DND-41 (cell line): Measurements from ENCODE around the gene MAD2L2.

Source experiments
- ATAC-seq: fragments of 200-7000 bp; cut with Tn5 transposase; 3 replicates; pipeline ENCODE4 v1.9.1; 2021; ENCODE audit warnings: low read depth; ENCODE audit not compliant: insufficient read depth
- DNase-seq: peaks from one replicate; pipeline ENCODE4 v3.0.0-alpha.2; 2020
- H2AFZ ChIP-seq: 2 replicates; pipeline ENCODE4 v1.6.0; 2012; ENCODE audit warnings: low read depth, low read length
- H3K27ac ChIP-seq: 2 replicates; pipeline ENCODE4 v1.5.1; 2012; ENCODE audit warnings: low read length, inconsistent platforms
- H3K27me3 ChIP-seq: fragments of 200-600 bp; sonication (generic); 2 replicates; pipeline ENCODE4 v1.6.0; 2012; ENCODE audit warnings: low read length, mild to moderate bottlenecking, inconsistent platforms; ENCODE audit not compliant: insufficient read depth, poor library complexity
- H3K36me3 ChIP-seq: 2 replicates; pipeline ENCODE4 v1.5.1; 2012; ENCODE audit warnings: low read length, inconsistent platforms; ENCODE audit not compliant: insufficient read depth
- H3K4me1 ChIP-seq: 2 replicates; pipeline ENCODE4 v1.5.1; 2012; ENCODE audit warnings: mild to moderate bottlenecking, low read length; ENCODE audit not compliant: insufficient read depth
- H3K4me2 ChIP-seq: 2 replicates; pipeline ENCODE4 v1.6.0; 2012; ENCODE audit warnings: mild to moderate bottlenecking, moderate library complexity, low read length, inconsistent platforms; ENCODE audit not compliant: insufficient read depth
- H3K4me3 ChIP-seq, 2 experiments: fragments of 200-600 bp in 1 of 2; shearing (Covaris generic) in 1 of 2; 2 replicates each; pipeline ENCODE4 v1.5.1; 2012 to 2016; ENCODE audit warnings: inconsistent platforms in 2 of 2, low read length in 2 of 2, mild to moderate bottlenecking in 2 of 2, low read depth in 1 of 2, moderate library complexity in 1 of 2
- H3K79me2 ChIP-seq: 2 replicates; pipeline ENCODE4 v1.6.0; 2012; ENCODE audit warnings: low read length, inconsistent platforms; ENCODE audit not compliant: insufficient read depth
- H3K9ac ChIP-seq: 2 replicates; pipeline ENCODE4 v1.6.0; 2012; ENCODE audit warnings: low read depth, mild to moderate bottlenecking, inconsistent platforms, low read length, moderate library complexity
- H3K9me3 ChIP-seq: 2 replicates; pipeline ENCODE4 v1.5.1; 2012; ENCODE audit warnings: low read length, moderate library complexity, mild to moderate bottlenecking, inconsistent platforms; ENCODE audit not compliant: insufficient read depth, severe bottlenecking
- H4K20me1 ChIP-seq: 2 replicates; pipeline ENCODE4 v1.6.0; 2012; ENCODE audit warnings: low read length; ENCODE audit not compliant: insufficient read depth
- CTCF ChIP-seq: IDR thresholded peaks from 2 replicates; pipeline ENCODE4 v1.5.1; 2012; ENCODE audit warnings: borderline replicate concordance, low read length, moderate library complexity, mild to moderate bottlenecking; ENCODE audit not compliant: poor library complexity, severe bottlenecking; ENCODE audit errors: extremely low read depth
- EZH2 ChIP-seq: IDR thresholded peaks from 3 replicates; pipeline ENCODE4 v1.6.1; 2012; ENCODE audit warnings: borderline replicate concordance, low read depth, mild to moderate bottlenecking, moderate library complexity, low read length, inconsistent platforms; ENCODE audit not compliant: severe bottlenecking

Gene MAD2L2

GRCh38 chr1:11701981-11702803 lies 21.2 kb upstream of the MAD2L2 start:
- Histone ChIP-seq H3K79me2 (no peaks in the 10 kb centered on the region), H3K27me3 (no peaks in the 10 kb centered on the region), H3K4me3 (no peak overlapping the region), H3K27ac (no peak overlapping the region), H2AFZ (no peak overlapping the region), H3K4me1 (no peaks in the 10 kb centered on the region), H4K20me1 (peaks cover 3% of the 10 kb centered on the region), H3K9me3 (no peaks in the 10 kb centered on the region), H3K4me2 (no peak overlapping the region), H3K9ac (no peak overlapping the region), H3K36me3 (no peaks in the 10 kb centered on the region)
- no peak for ATAC-seq
- no peak for TF ChIP-seq EZH2
- TF ChIP-seq CTCF, result no peak
- no peak for DNase-seq

- Histone ChIP-seq H4K20me1 (peaks cover 3% of the 10 kb centered on the region), H3K27ac (no peak overlapping the region), H3K4me3 (no peak overlapping the region), H2AFZ (no peak overlapping the region), H3K27me3 (no peaks in the 10 kb centered on the region), H3K4me2 (no peak overlapping the region), H3K4me1 (no peaks in the 10 kb centered on the region), H3K36me3 (no peaks in the 10 kb centered on the region), H3K9ac (no peak overlapping the region), H3K79me2 (no peaks in the 10 kb centered on the region), H3K9me3 (no peaks in the 10 kb centered on the region)
- TF ChIP-seq EZH2, result no peak
- TF ChIP-seq CTCF, result no peak
- no peak for ATAC-seq
- DNase-seq, result no peak
These were observed 20.6 kb upstream of the MAD2L2 start for GRCh38 chr1:11701551-11701961.

- H3K4me1 ChIP-seq, result no peaks in the 10 kb centered on the region
- H3K9me3 ChIP-seq, result no peaks in the 10 kb centered on the region
- no peaks in the 10 kb centered on the region for H3K79me2 ChIP-seq
- H3K4me3 ChIP-seq, result no peak overlapping the region
- TF ChIP-seq EZH2 (no peak), CTCF (no peak)
- DNase-seq, result no peak
- no peak overlapping the region for H3K9ac ChIP-seq
- no peak overlapping the region for H2AFZ ChIP-seq
- ATAC-seq, result no peak
- H3K36me3 ChIP-seq, result no peaks in the 10 kb centered on the region
- no peaks in the 10 kb centered on the region for H3K27me3 ChIP-seq
- H3K27ac ChIP-seq, result no peak overlapping the region
- H4K20me1 ChIP-seq, result peaks cover 3% of the 10 kb centered on the region; the same call in 1 of the 2 replicates
- no peak overlapping the region for H3K4me2 ChIP-seq
These were observed 19.9 kb upstream of the MAD2L2 start for GRCh38 chr1:11700601-11701467.
